ENCODE results near the gene EEPD1.
A peak's percentile ranks its signal among the peaks of the same experiment; 100 is the strongest.
"Not testable (repeated sequence)": the region's sequence is repeated elsewhere in the genome, so short reads cannot be mapped to it uniquely, and the experiment has no call there.

Gene EEPD1

DNA sequence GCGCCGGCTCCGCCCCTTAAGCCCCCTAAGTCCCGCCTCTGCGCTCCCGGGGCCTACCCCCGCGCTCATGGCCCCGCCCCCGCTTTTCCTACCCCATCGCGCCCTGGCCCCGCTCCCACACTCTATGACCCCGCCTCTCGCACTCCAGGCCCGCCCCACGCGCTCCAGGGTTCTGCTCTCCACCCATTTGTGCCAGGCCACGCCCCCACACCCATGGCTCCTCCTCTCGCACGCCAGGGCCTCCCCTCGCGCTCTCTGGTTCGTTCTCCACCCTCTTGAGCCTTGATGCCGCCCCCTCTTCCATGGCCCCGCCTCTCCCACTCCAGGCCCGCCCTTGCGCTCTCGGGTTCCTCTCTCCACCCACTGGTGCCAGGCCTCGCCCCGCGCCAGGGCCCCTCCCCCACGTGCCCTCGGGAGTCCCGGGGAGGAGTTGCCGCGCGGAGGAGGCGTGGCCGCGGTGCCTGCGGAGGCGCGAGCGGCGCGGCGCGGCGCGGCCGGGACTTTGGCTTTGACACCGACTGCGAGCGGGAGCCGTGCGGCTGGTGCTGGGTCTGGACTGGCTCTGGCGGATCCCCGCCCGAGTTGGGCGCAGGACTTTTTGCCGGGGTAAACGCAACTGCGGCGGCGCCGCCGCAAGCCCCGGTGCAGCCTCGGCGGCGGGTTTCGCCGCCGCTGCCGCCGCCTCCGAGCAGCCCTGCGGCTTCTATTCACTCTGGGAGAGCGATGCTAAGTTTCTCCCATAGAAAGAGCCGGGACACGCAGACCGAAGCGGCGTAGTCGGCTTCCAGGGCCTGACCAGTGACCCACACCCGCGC, at the start of gene EEPD1:
Gene EEPD1, plus strand, starts transcription at position 499 of the 815 bp plus-strand sequence. CDS start 1,071 bp downstream, outside the sequence.
- DNase-seq (ENCODE audit: low read depth in 1 of 2, low spot score in 1 of 2), result peak; percentile 99

DNA sequence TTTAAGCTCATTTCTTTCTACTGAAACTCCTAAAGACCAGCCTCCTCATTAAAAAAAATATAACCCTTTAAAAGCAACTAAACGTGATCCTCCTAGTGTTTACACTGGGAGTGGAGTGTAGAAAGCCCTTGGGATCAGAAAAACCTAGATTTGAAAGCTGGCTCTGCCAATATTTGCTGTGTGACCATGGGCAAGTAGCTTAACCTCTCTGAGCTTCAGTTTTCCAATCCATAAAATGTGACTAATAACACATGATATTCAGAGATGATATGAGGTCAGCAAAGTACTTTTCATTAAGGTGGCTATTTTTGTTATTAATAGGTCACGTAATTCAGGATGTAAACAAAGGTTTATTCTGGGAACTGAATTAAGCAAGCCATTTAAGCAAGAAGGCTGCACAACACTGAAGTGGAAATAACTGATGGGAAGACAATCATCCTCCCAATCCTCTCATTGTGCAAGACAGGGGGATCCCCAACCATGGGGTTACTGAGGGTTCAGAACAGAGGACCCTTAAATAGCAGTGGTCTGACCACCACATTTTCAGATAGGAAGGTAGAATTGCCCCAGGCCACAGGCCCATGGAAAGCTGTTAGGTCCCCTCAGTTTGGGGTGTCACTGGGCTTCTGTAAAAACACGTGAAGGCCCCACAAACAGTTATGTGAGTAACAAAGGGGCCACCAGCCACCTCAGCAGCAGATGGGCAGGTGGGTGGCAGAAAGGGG, 49.1 kb upstream of the EEPD1 start:
- DNase-seq (ENCODE audit: low read depth in 1 of 2, low spot score in 1 of 2), result no peak

DNA sequence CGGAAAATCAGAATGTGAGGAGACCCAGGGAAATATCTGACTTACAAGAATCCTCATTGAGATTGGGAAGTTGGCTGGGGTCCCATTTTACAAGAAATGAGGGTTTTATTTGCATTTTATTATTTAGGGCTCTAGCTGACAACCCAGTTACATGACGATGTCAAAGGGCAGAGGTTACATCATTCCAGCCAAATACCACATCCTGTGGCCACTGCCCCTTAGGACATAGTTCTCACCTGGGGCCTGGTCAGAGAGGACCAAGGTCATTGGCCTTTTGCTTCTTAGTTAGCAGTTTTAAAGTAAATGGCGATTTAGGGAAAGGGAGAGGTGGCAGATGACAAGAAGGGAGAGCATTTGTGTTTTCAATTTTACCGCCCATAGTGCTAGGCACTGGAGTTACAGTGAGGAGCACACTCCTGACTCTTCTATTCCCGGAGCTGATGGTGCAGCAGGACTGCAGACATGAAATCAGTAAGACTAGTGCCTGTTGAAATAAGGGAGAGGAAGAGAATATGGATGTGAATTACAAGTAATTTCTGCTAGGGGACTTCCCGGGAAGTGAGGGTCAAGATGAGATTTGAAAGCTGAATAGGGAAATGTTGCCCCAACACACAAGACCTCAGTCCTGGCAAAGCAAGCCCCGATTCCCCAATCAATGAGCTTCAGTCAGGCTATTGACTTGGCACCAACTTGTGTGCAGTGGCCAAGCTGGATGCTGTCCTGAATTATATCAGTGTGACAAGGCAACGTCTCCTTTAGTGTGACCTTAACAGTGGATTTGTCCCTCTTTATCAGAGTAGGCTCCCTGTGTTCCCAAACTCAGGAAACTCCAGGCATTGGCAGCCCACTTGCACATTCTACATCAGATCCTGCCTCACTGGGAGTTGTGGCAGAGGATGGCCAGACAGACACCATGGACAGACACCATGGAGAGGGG, 45.8 kb upstream of the EEPD1 start:
- DNase-seq (ENCODE audit: low read depth in 1 of 2, low spot score in 1 of 2), result not testable (repeated sequence)

DNA sequence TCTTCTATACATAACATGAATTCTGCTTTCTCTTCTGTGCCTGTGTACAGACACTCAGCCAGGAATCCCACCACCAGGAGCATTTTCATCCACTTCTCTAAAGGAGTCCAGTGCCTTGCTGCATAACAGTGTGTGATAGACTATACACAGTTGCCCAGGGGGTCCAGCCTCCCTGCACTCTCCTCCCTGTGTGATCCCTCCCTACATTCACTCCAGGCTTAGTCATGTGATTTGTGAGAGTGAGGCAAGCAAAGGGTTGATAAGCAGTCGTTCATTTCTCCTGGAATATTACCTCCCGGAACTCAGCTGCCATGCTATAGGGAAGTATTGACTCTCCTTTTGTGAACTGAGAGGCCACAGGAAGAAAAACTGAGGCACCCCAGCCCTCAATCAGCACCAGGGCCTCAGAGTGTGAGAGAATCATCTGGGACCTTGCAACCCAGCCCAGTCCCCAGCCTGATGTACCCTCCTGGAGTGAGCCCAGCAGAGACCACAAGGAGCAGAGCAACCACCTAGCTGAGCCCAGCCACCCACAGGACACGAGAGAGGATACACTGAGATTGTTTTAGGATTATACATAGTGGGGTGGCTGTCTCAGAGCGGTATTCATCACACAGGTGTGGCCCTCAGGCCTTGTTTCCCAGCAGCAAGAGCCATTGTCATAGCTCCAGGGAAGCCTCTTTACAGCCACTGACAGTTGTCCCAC, 45.0 kb upstream of the EEPD1 start:
- DNase-seq (ENCODE audit: low read depth in 1 of 2, low spot score in 1 of 2), result no peak

DNA sequence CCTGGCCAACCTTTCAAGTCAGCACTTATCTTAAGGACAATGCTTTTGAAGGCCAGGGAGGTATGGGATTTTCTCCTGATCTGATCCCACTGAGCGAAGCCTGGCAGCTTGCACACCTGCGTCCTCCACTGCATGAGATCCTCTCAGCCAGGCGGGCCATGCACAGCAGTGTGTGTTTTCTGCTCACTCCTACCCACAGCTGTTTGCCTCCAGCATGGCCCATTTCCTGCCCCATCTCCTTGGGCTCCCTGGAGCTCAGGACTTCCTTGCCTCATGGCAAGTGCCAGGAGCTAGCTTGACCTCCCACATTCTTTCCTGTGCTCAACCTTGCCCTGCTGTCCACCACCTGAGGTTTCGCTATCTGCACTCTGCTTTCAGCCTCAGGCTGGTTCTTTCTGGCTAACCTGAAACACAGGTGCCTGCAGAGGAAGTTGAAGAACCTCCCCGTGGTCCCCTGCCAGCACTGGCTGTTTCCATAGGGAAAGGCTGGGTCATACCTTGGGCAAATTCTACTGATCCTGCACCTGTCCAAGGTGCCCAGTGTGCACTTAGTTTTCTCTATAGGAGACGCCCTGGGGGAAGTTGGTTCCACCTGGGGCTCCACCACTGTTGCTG, 43.9 kb upstream of the EEPD1 start:
- no peak for DNase-seq (ENCODE audit: low read depth in 1 of 2, low spot score in 1 of 2)

DNA sequence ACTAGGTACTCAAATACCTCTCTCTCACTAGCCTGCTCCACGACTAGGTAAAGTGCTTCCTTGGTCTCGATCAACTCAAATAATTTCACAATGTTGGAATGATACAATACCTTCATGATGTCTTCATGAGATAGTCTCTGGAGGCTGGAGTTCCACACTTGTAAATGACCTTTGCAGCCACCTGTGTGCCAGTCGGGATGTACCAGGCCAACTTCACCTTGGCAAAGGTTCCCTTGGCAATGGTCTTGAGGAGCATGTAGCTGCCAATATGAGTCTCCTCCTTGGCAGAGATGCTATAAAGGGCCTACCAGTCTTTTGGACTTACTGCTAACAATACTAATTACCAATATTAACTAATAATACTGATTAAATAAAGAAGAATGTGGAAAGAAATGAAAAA, 42.5 kb upstream of the EEPD1 start:
- DNase-seq (ENCODE audit: low read depth in 1 of 2, low spot score in 1 of 2), result no peak

DNA sequence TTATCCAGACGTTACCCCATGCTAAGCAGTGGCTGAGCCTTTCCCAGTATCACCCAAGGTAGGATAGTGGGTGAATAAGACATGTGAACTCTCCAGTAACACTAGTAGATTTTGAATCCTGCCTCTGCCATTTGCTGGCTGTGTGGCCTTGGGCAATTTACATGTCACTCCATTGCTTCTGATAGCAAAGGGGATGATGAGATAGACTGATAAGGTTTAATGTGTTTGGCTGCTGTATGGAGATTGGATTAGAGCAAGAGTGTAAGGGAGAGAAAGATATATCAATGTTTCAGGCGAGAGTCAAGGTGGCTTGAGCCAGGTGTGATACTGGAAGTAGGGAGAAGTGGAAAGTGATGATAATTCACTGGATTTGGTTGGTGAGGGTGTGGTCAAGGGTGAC, 40.1 kb upstream of the EEPD1 start:
- no peak for DNase-seq (ENCODE audit: low read depth in 1 of 2, low spot score in 1 of 2)

DNA sequence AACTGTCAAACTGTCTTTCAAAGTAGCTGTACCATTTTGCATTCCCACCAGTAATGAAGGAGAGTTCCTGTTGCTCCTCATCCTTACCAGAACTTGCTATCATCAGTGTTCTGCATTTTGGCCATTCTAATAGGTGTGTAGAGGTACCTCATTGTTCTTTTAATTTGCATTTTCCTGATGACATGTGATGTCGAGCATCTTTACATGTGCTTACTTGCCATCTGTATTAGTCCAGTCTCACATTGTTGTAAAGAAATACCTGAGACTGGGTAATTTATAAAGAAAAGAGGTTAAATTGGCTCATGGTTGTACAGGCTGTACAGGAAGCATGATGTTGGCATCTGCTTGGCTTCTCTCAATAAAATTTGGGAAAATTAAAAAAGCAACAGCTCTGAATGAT, 38.7 kb upstream of the EEPD1 start:
- DNase-seq (ENCODE audit: low read depth in 1 of 2, low spot score in 1 of 2), result no peak

DNA sequence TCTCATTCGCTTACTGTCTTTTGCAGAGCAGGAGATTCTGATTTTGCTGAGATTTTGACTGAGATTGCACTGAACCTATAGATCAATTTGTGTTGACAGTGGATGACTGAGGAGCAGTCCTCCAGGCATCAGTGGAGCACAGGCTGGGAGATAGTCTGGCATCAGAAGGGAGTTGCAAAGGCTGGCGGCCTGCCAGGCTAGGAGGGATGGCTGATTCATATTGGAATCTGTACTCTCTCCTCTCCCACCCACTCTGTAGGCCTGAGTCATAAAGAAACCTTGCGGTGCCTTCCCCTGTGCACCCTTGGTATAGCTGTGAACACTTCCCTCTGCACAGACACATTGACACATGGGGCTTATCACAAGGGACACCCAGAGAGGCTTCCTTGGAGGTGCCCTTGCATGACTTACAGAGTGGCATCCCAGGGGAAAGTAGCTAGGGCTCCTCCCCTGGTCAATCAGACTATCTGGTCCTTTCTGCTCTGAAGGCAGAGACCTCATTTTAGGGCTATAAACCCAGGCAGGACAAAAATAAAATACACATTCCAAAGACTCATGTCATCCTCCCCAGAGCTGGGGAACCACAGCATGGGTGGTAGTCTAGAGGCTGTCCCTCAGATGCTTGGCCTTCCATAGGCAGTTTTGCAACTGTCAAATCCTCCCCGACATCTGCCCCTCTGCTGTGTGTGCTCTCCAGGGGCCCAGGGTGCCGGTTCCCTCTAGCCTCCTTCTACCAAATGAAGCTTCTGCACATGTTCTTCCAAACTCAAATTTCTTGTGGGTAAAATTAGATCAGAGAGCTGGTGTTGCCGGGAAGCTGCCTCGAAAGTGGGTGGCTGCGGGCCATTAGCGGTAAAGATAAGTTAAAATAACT, 37.4 kb upstream of the EEPD1 start:
- peak; percentile 59 to 84 for DNase-seq (ENCODE audit: low read depth in 1 of 2, low spot score in 1 of 2)

DNA sequence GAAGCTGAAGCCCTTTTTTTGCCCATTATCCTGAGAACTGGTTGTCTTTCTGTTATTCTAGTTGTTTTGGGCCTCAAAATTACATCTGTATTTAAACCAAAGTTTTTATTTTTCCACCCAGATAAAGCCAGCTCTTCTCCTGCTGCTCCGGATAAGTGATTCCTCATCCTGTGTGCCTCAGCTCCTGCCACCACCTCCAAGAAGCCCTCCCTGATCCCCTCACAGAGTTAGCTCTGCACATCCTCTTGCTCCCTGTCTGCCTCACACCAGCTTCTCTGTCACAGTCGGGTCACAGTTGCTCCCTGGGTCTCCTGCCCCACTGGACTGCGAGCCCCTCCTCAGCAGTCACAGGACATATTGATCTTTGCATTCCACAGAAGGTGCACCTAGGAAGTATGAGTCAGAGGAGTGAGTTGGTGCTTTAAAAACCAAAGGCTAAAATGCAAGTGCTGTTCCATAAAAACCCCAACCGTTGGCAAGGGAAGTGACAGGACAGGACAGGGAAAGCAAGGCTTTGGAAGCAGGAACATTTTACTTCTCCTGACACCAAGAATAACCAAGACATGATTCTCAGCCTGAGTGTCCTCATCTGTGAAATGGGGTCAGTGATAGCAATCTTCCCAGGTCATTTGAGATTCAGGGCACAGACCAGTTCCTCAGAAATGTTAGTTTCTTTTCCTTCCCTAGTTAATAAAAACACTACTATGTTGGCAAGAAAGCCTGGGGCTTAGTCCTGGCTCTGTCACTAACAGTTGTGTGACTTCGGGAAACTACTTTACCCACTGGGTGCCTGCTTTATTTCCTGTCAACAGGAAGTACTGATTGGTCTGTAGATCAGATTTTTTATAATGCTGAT, 36.5 kb upstream of the EEPD1 start:
- no peak for DNase-seq (ENCODE audit: low read depth in 1 of 2, low spot score in 1 of 2)

DNA sequence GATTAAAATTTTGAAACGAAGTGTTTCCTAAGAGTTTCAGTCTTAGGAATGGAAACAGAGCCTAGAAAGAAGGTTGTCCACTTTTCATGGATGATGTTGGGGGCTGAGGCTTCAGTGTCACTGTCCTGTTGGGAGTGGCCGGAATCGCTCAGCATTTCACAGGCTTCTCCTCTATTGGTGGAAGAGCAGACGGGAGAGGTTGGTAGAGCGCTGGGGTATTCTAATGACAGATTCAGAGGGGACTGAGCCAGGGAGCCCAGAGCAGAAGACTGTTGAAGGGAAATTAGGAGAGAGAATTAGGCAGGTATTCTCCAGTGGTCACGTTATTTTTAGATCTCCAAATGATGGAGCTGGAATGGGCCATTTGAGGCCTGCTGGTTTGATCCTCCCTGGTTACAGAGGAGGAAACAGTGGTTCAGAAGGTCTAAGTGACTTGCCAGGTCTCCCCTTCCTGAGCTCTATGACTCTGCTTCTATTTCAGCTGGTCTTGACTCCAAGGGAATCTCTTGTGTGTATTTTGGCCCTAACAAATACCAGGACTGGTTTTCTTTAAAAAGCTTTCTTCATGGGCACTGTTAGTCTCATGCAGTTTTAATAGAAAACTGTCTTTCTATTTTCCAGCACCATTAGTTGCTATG, 35.7 kb upstream of the EEPD1 start:
- no peak for DNase-seq (ENCODE audit: low read depth in 1 of 2, low spot score in 1 of 2)

DNA sequence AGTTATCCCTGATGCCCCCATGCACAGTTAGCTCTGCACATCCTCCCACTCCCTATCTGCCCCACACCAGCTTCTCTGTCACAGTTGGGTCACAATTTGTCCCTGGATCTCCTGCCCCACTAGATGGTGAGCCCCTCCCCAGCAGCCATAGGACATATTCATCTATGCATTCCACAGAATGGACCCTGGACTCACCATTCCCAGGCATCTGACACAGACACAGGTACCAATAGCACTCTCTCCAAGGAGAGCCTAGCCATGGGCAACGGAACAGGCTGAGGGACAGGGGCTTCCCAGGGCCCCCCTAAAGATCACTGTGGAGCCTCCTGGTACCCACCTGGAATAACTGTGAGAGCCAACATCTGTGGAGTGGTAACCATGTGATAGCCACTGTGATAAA, 34.7 kb upstream of the EEPD1 start:
- DNase-seq (ENCODE audit: low read depth in 1 of 2, low spot score in 1 of 2), result no peak

DNA sequence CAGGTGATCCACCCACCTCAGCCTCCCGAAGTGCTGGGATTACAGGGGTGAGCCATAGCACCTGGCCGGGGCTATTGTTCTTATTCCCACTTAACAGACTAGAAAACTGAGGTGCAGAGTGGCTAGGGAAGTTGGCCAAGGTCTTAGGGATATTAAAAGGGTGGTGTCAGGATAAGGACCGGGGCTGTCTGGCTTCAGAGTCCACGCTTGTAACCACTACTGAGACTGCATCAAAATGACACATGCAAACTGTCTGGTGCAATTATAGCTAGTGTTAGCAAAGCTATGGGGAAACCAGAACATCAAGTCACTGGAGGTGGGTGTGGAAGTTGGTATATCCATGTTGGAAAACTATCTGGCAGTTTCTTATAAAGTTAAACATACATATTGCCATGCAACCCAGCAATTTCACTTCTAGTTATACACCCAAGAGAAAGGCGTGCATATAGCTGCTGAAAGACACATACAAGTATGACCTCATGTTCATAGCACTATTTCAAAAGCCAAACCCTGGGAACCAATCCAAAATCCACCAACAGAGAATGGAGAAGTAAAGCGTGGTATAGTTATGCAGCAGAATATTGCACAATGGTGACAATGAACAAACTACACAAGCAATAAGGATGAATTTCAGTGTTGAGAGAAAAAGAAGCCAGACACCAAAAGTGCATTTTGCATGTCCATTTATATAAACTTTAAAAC, 33.9 kb upstream of the EEPD1 start:
- DNase-seq (ENCODE audit: low read depth in 1 of 2, low spot score in 1 of 2), result no peak

DNA sequence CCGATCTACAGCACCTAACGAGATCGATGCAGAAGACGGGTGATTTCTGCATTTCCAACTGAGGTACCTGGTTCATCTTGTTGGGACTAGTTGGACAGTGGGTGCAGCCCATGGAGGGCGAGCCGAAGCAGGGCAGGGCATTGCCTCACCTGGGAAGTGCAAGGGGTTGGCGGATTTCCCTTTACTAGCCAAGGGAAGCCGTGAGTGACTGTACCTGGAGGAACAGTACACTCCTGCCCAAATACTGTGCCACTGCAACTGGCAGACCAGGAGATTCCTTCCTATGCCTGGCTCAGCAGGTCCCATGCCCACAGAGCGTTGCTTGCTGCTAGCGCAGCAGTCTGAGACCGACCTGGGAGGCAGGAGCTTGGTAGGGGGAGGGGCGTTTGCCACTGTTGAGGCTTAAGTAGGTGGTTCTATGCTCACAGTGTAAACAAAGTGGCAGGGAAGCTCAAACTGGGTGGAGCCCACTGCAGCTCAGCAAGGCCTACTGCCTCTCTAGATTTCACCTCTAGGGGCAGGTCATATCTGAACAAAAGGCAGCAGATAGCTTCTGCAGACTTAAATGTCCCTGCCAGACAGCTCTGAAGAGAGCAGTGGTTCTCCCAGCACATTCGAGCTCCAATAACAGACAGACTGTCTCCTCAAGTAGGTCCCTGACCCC, 32.9 kb upstream of the EEPD1 start:
- DNase-seq (ENCODE audit: low read depth in 1 of 2, low spot score in 1 of 2), result not testable (repeated sequence)

DNA sequence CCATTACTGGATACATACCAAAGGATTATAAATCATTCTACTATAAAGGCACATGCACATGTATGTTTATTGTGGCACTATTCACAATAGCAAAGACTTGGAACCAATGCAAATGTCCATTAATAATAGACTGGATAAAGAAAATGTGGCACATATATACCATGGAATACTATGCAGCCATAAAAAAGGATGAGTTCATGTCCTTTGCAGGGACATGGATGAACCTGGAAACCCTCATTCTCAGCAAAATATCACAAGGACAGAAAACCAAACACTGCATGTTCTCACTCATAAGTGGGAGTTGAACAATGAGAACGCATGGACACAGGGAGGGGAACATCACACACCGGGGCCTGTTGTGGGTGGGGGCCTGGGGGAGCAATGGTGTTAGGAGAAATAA, 27.4 kb upstream of the EEPD1 start:
- not testable (repeated sequence) for DNase-seq (ENCODE audit: low read depth in 1 of 2, low spot score in 1 of 2)

DNA sequence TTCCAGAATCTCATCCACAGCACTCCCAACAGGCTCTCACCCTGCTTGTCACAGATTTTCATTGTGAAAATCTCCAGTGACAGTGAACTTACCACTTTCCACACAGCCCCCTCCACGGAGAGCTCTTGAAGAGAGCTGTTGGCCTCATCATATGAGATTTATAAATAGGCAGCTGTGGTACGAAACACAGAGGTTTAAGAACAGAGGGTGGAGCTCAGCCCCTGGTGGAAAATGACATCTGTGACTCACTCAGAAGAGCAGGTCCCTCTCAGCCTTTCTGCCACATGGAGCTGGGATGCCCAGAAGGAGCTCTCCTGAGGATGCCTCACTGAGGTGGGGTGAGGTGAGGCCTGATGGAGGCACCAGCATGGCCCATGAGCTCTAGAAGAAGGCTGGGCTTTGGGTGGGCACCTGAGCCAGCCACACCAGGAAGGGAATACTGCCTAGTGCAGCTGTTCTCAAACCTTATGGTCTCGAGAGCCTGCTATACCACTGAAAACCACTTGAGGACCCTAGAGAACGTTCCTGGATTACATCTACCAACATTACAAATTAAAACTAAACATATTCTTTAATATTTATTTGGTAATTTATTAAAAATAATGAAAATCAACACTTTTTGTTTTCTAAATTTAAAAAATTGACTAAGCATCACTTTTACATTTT, 25.8 kb upstream of the EEPD1 start:
- DNase-seq (ENCODE audit: low read depth in 1 of 2, low spot score in 1 of 2), result no peak

Data from activated CD4-positive, alpha-beta T cell treated with anti-CD3 and anti-CD28 coated beads, Interleukin-2, amount 50 U/mL, for 24 hours (primary cell).